HG03442 (cell line): ENCODE results near the gene BGLAP.

ENCODE experiments used
- ATAC-seq: cut with Tn5 transposase; IDR thresholded peaks from one replicate; pipeline ENCODE4 v1.9.1; 2021; ENCODE audit warnings: mild to moderate bottlenecking, moderate library complexity; ENCODE audit not compliant: unreplicated experiment

BGLAP gene

DNA sequence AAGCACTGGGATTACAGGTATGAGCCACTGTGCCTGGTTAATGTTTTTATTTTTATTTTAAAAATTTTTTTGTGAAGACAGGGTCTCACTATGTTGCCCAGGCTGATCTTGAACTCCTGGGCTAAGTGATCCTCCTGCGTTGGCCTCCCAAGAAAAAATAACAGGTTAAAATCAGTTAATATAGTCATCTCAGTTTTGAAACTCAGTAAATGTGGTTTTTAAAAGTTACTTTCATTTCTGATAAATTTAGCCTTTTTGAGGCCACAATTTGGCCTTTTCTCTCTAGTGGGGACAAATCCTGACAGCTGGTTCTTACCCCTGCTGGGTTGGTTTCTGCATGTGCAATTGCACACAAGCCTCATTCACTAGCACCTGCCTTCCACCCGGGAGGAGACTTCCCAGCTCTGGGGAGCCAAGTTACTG, 15.9 kb upstream of the BGLAP start:
- ATAC-seq = peak; percentile 68

DNA sequence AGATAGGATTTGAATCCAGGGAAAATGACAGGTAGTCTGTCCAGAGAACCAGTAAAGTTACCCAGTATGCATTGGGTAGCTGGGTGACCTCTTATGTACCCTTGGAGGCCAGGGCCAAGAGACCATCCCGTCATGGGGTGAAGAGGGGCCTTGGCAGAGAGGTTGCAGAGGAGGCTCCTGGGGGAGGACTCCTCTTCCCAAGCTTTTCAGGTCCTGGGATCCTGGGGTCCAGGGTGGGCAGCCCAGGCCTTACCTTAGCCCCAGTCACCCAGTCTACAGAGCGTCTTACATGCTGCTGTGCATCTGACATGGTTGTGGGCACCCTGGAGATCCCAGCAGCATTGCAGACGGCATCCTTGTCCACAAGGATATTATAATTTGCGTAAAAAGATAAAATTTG, 15.2 kb upstream of the BGLAP start:
- ATAC-seq = no peak

DNA sequence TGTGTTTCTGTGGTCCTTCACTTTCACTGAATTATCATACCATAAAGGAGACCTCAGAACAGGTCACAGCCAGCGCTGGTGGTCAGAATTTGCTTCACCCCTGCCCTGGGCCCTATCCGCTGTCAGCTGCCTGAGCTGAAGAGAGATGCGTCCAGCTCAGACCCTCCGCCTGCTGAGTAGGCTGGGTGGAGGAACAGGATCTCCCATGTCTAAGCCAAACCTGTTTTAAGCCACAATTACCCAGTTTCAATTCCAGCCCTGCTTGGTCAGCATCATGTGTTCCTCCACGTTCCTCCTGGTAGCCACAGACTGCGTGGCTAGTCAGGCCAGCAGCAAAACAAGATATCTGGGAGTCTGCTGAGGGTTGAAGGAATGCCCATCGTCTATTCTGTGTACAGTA, 13.5 kb upstream of the BGLAP start:
- ATAC-seq = no peak

DNA sequence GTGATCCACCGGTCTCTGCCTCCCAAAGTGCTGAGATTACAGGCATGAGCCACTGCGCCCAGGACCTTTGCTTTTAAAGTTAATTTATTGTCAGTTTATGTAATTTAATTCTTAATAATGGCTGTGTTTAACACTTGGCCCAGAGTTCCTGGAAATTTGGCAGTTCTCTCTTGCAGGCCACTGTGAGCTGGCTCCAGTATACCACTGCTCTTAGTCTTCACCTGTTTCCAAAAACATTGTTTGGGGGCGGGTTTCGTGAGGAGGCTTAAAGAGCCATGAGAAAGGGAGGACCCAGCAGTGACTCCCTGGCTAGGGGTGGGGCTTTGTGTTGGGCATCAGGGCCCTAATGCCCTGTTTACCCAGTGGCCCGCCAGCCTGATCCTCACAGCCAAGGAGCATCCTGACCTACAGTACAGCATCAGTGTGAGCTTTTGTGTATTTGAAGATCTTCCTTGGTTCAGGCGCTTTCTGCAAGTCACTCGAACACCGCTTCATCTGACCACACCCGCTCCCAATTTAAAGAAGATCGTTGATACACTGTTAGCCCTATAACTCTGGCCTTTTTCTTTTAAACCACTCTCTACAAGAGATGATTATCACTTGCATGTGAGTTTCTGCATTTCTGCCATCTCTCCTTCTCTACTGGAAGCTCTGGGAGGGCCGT, 12.0 kb upstream of the BGLAP start:
- ATAC-seq = no peak

DNA sequence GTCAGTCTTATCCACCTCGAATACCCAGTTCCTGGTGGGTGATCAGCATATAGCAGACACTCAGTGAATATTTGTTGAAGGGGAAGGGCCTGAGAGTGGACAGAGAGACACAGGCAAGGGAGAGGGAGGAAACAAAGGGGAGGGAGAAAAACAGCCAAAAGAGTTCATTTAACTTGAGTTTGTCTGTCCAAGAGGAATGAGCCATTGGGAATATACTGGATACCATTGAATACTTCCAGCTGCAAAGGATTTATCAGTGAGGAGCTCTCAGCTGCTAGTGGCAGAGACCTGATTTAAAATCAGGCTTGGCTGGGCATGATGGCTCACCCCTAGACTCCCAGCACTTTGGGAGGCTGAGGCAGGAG, 11.5 kb upstream of the BGLAP start:
- ATAC-seq = no peak

DNA sequence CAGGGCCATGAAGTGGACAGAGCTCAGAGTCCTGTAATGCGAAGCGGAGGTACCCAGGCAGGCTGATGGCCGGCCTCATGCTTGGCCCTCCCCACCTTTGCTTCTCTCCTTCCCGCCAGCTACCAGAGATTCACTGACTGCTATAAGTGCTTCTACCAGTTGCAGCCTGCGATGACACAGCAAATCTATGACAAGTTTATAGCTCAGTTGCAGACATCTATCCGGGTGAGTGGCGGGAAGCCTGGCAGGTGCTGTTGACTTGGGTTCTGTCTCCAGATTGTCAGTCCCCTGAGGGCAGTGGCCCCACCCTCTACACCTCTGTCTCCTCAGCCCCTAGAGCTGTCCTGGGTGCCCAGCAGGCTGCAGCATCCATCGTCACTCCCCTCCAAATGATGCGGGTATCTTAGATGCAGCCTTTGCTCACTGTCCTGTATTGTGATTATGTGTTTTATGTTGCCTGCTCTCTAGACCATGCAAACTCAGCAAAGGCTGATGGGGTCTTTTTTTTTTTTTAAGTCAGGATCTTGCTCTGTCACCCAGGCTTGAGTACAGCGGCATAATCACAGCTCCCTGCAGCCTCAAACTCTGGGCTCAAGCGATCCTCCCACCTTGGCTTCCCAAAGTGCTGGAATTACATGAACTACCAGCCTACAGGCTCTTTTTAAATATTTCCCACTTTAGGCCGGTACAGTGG, 9.6 kb upstream of the BGLAP start:
- ATAC-seq = no peak

DNA sequence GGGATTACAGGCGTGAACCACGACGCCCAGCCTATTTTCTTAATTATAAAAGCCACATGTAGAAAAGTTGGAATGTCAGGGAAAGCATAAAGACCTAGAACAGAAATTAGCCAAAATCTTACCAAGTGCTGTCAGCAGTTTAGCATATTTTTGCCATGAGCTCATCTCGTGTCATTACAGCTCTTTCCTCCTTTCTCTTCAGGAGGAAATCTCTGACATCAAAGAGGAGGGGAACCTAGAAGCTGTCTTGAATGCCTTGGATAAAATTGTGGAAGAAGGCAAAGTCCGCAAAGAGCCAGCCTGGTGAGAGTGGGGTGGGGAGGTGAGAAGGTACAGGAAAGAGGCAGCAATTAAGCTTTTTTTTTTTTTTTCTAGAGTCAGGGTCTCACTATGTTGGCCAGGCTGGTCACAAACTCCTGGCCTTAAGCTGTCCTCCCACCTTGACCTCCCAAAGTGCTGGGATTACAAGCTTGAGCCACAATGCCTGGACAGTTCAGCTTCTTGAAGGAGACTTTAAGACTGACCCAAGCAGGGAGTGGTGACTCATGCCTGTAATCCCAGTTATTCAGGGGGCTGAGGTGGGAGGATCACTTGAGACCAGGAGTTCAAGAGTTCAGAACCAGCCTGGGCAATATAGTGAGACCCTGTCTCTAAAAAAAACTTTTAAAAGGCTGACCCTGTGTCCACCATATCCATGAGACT, 8.4 kb upstream of the BGLAP start:
- ATAC-seq = no peak

DNA sequence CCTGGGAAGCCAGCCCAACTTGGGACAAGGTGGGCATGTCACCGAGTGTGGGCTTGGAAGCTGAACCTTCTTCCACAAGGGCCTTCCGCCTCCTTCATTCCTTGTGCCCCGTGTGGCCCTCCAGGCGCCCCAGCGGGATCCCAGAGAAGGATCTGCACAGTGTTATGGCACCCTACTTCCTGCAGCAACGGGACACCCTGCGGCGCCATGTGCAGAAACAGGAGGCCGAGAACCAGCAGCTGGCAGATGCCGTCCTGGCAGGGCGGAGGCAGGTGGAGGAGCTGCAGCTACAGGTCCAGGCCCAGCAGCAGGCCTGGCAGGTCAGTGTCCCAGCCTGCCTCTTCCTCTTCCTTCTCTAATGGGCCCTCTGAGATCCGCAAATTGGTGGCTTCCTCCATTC, 5.8 kb upstream of the BGLAP start:
- no peak for ATAC-seq

DNA sequence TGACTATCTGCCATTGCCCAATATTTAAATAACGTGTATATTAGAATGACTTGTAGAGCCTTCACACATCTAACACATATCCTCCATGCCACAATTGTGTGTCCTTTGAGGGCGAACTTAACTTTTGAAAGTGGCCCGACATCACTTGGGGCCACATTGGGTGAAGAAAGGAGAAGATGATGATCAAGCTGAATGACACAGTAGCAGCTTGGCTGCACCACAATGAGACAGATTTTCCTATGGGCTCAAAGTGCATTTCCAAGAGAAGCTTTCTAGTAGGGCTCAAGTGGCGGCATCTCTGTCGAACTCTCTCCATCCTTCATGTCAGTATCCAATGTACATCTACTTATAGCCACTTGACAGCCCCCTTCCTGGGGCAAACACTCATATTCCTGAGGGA, 3.7 kb upstream of the BGLAP start:
- no peak for ATAC-seq

DNA sequence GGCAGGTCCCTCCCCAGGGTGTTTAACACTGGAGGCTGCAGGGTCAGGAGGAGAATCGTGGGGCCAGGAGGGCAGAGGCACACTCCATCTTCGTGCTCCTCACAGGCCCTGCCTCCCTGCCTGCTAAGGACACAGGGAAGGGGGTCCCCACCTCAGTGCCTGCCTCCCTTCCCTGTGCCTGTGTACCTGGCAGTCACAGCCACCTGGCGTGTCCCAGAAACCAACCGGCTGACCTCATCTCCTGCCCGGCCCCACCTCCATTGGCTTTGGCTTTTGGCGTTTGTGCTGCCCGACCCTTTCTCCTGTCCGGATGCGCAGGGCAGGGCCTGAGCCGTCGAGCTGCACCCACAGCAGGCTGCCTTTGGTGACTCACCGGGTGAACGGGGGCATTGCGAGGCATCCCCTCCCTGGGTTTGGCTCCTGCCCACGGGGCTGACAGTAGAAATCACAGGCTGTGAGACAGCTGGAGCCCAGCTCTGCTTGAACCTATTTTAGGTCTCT, 623 bp upstream of the BGLAP start:
- no peak for ATAC-seq

DNA sequence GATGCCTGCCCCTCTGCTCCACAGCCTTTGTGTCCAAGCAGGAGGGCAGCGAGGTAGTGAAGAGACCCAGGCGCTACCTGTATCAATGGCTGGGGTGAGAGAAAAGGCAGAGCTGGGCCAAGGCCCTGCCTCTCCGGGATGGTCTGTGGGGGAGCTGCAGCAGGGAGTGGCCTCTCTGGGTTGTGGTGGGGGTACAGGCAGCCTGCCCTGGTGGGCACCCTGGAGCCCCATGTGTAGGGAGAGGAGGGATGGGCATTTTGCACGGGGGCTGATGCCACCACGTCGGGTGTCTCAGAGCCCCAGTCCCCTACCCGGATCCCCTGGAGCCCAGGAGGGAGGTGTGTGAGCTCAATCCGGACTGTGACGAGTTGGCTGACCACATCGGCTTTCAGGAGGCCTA, 754 bp downstream of the BGLAP start:
- no peak for ATAC-seq

DNA sequence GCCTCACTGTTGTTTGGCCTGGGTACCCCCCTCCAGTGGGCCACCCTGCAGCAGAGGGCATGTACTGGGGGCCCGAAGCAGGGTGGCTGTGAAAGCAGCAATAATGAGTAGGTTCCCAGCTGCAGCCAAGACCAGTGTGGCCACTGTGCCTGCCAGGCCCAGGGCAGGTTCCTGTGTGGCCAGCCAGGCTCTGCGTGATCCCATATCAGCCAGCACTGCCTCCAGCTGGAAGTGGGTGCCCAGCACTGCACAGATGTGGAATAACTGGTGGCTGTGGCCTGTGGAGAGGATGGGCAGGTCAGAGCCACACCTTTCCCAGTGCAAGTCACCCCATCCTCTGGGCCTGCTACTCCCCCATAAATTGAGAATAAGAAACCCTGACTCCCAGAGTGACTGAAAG, 2.1 kb downstream of the BGLAP start:
- ATAC-seq = no peak

DNA sequence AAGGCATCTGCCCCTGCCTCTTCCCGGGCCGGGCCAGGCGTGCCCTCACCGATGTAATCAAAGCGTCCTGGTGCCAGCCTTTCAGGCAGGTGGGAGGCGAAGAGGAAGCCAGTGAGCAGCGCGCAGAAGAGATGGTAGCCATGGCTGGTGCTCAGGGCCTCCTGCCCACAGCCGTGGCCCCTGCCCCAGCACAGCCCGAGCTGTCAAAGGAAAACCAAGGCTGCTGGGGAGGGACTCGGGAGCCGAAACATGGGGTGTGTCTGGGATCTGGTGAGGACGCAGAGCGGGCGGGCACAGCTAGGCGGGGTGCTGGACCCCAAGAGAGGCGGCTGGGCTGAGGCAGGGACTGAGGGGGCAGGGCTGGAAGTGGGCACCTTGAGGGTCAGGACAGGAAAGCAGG, 2.7 kb downstream of the BGLAP start:
- ATAC-seq = no peak

DNA sequence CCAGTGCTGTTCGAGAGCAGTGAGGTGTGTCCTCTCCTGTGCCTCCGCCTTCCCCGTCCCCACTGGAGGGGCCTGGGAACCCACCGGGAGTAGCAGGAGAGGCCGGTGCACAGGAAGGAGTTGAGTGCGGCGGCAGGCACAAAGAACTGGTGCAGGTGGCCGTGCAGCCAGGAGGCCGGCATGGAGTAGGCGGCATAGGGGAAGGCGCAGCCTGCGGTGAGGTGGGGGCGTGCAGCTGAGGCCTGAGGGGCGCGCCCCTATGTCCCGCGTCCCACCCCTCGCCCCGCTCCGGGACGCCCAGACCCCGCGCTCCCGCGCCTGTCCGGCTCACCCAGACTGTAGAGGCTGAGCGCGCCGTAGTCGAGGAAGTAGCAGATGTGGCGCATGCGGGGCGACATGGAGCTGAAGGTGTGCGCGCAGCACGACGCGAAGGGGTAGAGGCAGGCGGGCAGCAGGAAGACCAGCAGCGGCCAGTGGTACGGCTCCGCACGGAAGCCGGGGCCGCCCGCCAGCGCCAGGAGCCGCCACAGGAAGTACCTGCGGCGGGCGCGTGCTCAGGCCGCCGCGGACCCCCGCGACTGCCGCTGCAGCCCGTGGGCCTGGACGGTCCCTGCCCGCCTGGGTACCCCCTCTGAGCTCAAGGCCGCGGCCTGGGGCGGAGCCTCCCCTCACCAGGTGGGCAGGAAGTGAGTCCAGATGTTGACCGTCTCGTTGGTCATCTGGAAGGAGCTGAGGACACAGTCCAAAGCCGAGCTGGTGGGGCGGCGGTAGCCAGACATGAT, 3.7 kb downstream of the BGLAP start:
- no peak for ATAC-seq

DNA sequence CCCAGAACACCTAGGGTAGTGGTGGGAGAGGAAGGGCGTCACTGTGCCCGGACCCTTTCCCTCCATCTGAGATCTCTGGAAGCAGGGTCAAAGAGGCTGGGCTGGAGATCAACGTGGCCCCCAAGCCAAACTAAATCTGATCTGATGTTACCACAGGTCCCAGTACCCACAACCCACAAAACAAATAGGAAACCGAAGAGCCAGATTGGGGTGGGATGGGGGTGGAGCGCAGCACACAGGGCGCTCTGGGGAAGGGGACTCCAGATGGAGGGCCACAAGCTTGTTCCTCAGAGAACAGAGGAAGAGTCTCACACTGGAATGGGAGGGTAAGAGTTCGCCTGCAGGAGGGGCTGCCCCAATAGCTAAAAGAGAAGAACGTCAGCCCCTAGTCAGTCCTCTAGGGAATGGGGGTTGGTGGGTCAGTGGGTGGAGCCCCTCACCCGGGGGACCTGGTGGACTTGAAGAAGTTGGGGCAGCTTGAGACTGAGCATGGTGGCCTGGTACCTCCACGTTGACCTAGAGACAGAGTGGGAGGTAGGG, 4.3 kb downstream of the BGLAP start:
- no peak for ATAC-seq

DNA sequence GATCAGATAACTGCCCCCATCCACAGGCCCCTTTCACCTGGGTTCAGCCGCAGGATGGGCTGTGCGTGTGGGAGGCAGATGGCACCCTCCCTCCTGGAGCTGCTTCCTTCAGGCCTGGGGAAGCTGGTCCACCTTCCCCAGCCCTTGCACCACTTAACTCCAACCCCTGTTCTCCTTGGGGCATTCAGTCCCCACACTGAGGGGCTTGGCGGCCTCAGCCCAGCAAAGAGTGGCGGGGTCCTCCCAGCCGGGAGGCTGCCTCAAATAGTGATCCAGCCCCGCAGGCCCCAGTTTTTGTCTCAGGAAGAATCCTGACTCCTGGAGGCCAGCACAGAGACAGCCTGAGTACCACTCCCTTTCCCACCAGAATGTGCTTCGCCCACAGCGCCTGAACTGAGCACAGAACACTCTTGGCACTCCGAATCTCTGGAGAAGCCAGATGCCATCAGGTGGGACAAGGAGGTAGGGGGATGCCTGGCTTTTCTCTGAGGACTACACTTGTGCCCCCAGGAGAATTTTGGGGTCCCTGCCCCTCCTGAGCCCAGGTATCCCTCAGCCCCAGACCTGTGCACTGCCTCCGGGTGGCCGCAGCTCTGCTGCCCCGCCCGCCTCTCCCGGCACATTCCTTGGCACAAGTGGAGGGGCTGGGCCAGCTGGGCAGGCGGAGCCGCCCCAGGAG, 4.9 kb downstream of the BGLAP start:
- no peak for ATAC-seq

DNA sequence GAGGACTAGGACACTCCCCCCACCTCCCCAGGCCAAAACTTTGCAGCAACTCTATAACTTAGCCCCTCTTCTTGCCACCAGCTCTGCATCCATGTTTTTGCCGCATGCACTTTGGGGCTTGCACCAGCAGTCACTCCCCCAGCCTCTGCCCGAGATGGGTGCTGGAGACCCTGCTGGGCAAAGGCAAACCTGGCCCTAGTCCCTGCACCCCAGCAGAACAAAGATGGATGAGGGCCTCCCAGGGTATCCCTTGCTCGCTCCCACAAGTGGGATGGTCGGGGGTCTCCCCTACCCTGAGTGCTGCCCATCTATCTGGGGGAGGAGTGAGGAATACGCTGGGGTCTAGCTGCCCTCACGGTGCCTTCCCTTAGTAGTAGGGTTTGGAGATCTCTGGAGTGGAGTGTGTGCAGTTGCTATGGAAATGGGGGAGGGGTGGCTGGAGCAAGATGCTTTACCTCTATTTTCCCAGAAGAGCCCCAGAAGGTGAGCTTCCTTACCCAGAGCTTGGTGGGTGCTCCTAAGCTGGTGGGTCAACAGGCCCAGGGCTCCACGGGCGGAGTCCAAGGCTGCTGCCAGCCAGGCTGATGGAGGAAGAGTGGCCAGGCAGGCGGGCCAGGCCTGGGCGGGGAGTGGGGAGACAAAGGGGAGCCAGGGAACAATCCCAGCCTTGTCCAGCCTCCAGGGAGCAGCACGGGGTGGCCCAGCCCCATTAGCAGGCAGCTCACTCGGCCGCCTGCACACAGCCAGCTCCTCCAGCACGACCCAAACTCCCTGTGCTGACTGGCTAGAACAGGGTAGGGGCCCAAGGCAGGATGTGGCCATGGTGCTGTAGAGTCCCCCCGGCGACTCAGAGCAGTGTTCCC, 5.7 kb downstream of the BGLAP start, which contains the start of gene PAQR6:
Gene PAQR6 (minus strand): TSS at position 597 of the 863 bp plus-strand sequence. CDS start 1,325 bp downstream, outside the sequence.
- no peak for ATAC-seq

DNA sequence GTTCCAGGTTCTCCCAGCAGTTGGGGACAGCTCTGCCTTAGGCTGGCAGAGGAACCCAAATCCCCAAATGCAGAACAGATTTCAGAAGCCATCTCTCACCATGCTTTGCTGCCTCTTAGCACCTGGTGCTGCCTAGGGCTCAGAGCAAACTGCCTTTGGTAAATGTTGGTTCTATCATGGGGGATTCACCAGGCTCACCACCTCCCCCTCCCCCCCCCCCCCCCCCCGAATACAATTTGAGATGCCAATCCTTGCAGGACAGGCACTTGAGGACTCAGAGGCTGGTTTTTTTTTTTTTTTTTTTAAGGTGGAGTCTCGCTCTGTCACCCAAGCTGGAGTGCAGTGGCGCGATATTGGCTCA, 6.3 kb downstream of the BGLAP start:
- no peak for ATAC-seq

DNA sequence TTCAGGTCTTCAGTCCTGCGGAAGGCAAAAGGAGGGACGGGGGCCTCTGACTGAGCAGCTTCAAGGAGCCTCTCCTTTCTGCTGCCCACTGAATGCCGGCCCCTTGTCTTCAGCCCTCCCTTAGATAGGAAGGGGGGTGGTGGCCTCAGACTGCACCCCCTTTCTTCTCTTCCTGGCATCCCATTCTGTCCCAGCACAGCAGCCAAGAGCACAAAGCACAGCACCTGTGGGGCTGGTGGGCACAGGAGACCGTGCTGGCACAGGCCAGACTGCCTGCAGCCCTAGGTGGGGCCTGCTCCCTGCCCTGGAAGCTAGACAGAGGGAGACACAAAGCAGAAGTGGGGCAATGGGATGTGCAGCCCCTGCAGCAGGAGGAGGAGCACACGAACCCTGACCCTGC, 7.6 kb downstream of the BGLAP start:
- ATAC-seq = no peak

DNA sequence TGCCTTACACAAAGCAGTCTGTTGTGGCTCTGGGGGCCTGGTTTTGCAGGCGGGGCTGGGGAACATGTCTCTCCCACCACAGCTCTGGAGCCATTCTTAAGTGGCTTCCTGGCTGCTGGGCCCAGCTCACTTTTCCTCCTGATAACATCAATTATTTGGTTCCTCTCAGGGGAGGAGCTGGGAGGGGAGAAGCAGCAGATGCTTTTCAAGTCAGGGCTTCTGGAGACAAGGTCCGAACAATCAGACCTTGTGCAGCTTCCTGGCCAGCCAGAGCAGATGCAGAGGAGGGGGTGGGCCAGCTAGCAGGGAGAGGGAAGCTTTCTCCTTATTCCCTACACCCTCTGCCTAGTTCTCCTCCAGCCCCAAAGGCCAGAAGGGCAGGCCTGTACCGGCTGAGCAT, 9.5 kb downstream of the BGLAP start:
- no peak for ATAC-seq
